GM19463 (cell line): ENCODE measurements around the gene LMBR1.

Experiments used
- ATAC-seq: cut with Tn5 transposase; IDR thresholded peaks from one replicate; pipeline ENCODE4 v1.9.1; 2021; ENCODE audit warnings: mild to moderate bottlenecking, moderate library complexity; ENCODE audit not compliant: unreplicated experiment

The LMBR1 gene

GRCh38 chr7:156764766-156765165 lies 128.2 kb downstream of the LMBR1 start:
- ATAC-seq, result no peak

- ATAC-seq, result no peak
Measured at GRCh38 chr7:156764016-156764669, 128.8 kb downstream of the LMBR1 start.

GRCh38 chr7:156759579-156760202 lies 133.3 kb downstream of the LMBR1 start:
- ATAC-seq, result no peak

GRCh38 chr7:156759143-156759542 lies 133.8 kb downstream of the LMBR1 start:
- no peak for ATAC-seq

- no peak for ATAC-seq
Measured at GRCh38 chr7:156754201-156754600, 138.8 kb downstream of the LMBR1 start.

DNA sequence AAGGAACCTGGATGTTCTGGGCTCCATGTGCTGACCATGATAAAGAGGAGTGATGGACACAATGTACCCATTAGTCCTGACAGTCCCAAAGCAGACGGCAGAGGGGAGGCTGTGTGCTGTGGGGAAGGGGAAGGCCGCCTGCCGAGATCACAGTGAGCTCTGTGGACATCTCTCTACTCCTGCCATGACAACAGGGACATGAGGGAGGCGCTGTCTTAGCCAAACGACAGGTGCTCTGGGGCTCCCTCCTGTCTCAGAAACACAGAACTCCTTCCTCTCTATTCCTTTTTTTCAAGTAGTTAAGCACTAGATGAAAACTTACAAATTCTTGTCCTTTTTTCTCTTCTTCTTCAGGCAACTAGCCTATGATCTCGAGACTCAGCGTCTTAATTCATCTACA lies 139.4 kb downstream of the LMBR1 start:
- ATAC-seq, result no peak

- no peak for ATAC-seq
Measured at GRCh38 chr7:156753229-156753560, 139.8 kb downstream of the LMBR1 start.

- ATAC-seq, result no peak
Measured at GRCh38 chr7:156752367-156753228, 140.4 kb downstream of the LMBR1 start.

DNA sequence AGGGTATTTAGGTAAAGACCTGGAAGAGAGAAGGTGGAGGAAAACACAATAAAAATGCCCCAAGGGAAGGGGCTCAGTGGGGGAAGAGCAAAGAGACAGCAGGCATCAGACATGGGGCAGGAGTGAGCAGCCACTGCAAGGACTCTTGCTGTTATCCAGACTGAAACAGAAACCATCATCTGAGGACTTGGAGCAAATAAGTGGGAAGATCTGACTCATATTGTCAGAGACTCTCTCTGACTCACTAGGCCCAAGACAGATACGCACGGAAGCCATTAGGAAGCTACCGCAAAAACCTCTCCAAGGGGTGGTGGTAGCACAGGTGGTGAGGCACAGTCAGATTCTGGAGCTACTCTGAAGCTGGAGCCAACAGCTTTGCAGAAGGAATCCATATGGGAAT lies 141.7 kb downstream of the LMBR1 start:
- no peak for ATAC-seq

GRCh38 chr7:156747718-156748117 lies 145.3 kb downstream of the LMBR1 start:
- no peak for ATAC-seq

DNA sequence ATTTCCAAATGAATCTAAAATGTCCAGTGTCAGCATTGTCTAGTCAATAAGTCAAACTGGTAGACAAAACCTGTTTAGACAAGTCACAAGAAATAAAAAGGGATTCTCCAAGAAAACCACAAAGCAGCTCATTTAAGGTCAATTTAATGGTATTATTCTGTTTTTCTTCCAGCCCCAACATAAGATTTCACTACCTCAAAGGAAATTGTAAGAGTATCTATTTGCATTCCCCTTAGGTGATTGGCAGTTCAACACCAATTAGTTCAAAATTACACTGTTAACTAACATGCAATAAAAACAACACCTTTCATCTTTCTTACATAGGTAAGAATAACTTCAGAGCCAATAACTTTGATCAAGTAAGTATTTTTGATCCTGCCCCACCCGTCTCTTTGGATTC lies 146.1 kb downstream of the LMBR1 start:
- ATAC-seq, result no peak

DNA sequence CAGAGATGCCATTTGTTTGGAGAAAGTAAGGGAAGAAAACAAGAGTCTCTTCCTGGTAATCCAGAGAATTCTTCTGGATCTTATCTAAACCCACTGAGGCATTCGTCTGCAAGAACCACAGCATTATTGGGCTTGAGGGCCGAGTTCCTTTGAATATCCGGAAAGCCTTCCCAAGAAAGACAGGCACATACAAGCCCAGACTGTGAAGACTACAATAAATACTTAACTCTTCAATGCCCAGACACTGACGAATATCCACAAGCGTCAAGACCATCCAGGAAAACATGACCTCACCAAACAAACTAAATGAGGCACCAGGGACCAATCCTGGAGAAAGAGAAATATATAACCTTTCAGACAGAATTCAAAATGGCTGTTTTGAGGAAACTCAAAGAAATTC lies 153.4 kb downstream of the LMBR1 start:
- no peak for ATAC-seq

- no peak for ATAC-seq
Measured at GRCh38 chr7:156735851-156736250, 157.1 kb downstream of the LMBR1 start.

DNA sequence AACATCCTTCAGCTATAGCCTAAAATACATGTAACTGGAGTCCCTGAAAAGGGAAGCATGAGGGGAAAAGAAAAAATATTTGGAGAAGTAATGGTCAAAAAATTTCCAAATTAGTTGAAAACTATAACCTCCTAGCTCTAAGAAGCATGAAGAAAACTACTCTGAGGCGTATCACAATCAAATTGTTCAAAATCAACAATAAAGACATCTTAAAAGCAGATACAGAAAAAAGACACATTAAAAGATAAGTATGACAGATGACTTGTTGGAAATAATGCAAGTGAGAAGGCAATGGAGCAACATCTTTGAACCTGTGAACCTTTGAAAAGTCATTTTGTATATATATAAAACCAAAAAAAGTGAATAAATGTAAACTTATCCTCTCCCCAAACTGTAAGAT lies 159.3 kb downstream of the LMBR1 start:
- no peak for ATAC-seq

GRCh38 chr7:156732091-156732625 lies 160.8 kb downstream of the LMBR1 start:
- ATAC-seq, result no peak

DNA sequence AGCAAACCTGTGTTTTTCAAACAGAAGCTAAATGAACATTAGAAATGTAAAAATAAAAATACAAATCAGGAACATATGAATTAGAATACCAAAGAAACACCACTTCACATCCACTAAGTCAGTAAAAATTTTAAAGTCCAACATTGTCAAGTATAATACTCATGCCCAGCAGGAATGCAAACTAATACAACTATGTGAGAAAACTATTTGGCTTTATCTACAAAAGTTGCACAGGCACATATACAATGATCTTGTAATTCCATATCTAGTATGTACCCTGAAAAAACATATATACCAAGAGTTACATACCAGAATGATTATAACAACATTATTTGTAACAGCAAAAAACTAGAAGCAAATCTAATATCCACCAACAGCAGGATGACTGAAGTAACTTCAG lies 161.3 kb downstream of the LMBR1 start:
- no peak for ATAC-seq

- no peak for ATAC-seq
Measured at GRCh38 chr7:156725936-156726335, 167.0 kb downstream of the LMBR1 start.

- no peak for ATAC-seq
Measured at GRCh38 chr7:156725073-156725472, 167.9 kb downstream of the LMBR1 start.

DNA sequence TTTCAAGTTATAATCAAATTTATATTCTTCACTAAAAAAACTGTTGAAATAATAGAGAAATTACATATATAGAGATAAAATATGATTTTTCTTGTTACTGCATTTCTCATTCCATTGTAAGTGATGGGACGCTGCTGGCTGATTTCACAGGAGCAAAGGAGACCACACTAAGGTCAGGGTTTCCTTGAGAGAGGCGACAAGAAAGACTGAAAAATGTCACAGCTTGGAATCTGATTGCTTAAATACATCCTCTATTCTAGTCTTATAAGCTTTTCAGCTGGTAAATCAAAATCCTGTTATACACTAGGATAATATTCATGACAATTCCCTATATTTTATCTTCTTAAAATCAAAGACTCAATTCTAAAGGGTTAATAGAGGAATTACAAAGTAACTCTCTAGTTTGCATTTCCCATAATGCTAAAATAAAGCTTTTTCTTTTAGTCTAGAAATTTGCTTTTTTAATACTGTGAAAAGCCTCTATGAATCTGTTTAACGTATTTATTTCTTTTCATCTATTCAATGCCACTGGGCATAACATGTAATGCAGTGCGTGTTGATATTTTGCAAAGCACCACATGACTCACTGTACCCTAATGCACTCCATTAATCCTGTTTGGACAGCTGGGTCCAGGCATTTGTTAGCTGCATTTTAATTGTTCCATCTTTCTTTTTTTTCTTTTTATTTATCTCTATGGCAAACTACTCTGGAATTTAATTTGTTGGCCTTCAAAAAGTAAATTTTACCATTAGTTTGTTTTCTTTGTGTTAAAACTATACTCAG lies 170.7 kb downstream of the LMBR1 start:
- ATAC-seq, result no peak

DNA sequence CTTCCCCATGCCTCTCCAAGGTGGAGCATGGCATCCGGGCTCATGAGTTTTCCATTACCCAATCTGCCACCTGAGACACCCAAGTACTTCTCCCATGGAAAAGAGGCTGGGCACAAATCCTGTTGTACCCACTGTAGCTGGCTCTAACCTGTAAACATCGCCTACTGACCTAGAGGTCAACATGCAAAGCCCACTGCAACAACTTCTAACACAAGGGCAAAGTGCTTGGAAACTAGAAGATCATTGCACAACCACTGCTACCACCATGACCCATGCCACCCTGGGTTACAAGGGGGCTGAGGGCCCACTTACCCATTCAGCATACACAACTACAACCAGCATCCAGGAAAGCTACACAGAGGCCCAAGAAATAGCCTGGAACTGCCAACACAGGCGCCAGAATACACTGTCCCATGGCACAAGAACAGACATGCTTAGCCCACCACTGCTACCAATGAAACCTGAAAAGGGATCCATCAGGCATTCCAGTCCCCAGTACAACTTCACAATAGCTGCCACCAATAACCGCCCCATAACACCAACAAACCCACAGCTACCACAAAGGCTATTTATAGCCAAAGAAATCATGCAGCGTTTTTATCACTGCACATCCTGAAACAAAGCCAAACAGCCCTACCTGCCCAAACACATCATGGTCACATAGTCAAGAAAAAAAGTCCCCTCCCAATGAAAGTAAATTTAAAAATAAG lies 189.1 kb downstream of the LMBR1 start:
- ATAC-seq, result no peak
